GM12878 (cell line): Measurements from ENCODE around the gene RAB8A. TPM values are rescaled to one million over a fixed set of nuclear protein-coding genes. Genes with fewer than 3 reads are reported as not detected.

Experiments
- ATAC-seq: fragments of 200-7000 bp; cut with Tn5 transposase; 3 replicates; pipeline ENCODE4 v1.9.1; 2020; ENCODE audit warnings: mild to moderate bottlenecking, moderate library complexity
- BruUV-seq: library from RNA; stranded (reverse); fragments of 400-500 nt; replicated peaks from 2 replicates; lab custom pipeline; 2021; lab: Mats Ljungman, UMichigan
- CTCF ChIA-PET: fragments of 300-600 bp; sonication (Branson Sonifier 250); formaldehyde crosslinking; extraction: SDS; loops from one replicate; lab custom pipeline; 2021; ENCODE audit warnings: inconsistent platforms; lab: Yijun Ruan, JAX
- POLR2A ChIA-PET: fragments of 350-600 bp; formaldehyde crosslinking; extraction: SDS; loops from one replicate; lab custom pipeline; 2021; ENCODE audit warnings: inconsistent platforms; lab: Charles Lee
- RAD21 ChIA-PET: fragments of 300-600 bp; sonication (Branson Sonifier 250); formaldehyde crosslinking; loops from one replicate; lab custom pipeline; 2023; ENCODE audit warnings: antibody characterized with exemption; ENCODE audit not compliant: unreplicated experiment; lab: Charles Lee
- SMC1A ChIA-PET: fragments of 300-600 bp; sonication (Branson Sonifier 250); formaldehyde crosslinking; loops from one replicate; lab custom pipeline; 2023; ENCODE audit not compliant: unreplicated experiment, uncharacterized antibody; lab: Charles Lee
- DNase-seq: peaks from one replicate; pipeline ENCODE4 v3.0.0-alpha.2; 2011; ENCODE audit warnings: low read depth, low spot score
- FAIRE-seq: peaks from 3 replicates; lab custom pipeline; 2011; peaks lifted over from hg19 to GRCh38; lab: Jason Lieb, UNC
- H2AFZ ChIP-seq: 2 replicates; pipeline ENCODE4 v1.6.0; 2011; ENCODE audit warnings: low read depth, low read length, control low read depth; ENCODE audit not compliant: control insufficient read depth
- H3K27ac ChIP-seq: 2 replicates; pipeline ENCODE4 v1.5.1; 2011; ENCODE audit warnings: control low read depth; ENCODE audit not compliant: control insufficient read depth, insufficient read depth
- H3K27me3 ChIP-seq, 2 experiments: replicated peaks in 1 of 2; 2 replicates each; pipeline versions ENCODE4 v1.6.0 to v1.6.1; 2011; ENCODE audit warnings: low read length in 1 of 2; ENCODE audit not compliant: control insufficient read depth in 2 of 2, insufficient read depth in 2 of 2
- H3K36me3 ChIP-seq, 2 experiments: 2 replicates each; pipeline ENCODE4 v1.5.1; 2011; ENCODE audit warnings: low read length in 1 of 2; ENCODE audit not compliant: control insufficient read depth in 2 of 2, insufficient read depth in 2 of 2
- H3K4me1 ChIP-seq: 2 replicates; pipeline ENCODE4 v1.6.1; 2011; ENCODE audit warnings: mild to moderate bottlenecking, low read length, moderate library complexity, mixed read lengths; ENCODE audit not compliant: control insufficient read depth, insufficient read depth
- H3K4me2 ChIP-seq: 2 replicates; pipeline ENCODE4 v1.6.0; 2011; ENCODE audit warnings: control low read depth; ENCODE audit not compliant: control insufficient read depth, insufficient read depth
- H3K4me3 ChIP-seq: fragments of 200-600 bp; sonication (generic); 2 replicates; pipeline ENCODE4 v1.5.1; 2016
- H3K79me2 ChIP-seq: 2 replicates; pipeline ENCODE4 v1.6.0; 2011; ENCODE audit warnings: low read length; ENCODE audit not compliant: control insufficient read depth, insufficient read depth
- H3K9ac ChIP-seq: 2 replicates; pipeline ENCODE4 v1.8.0; 2011; ENCODE audit warnings: low read length, control low read depth, mixed read lengths; ENCODE audit not compliant: control insufficient read depth, insufficient read depth
- H3K9me3 ChIP-seq: replicated peaks from 3 replicates; pipeline ENCODE4 v1.5.1; 2011; ENCODE audit warnings: mild to moderate bottlenecking, low read length; ENCODE audit not compliant: control insufficient read depth, insufficient read depth
- H4K20me1 ChIP-seq: 2 replicates; pipeline ENCODE4 v1.6.0; 2011; ENCODE audit not compliant: control insufficient read depth, insufficient read depth
- ATF3 ChIP-seq: IDR thresholded peaks from 2 replicates; pipeline ENCODE4 v1.6.1; 2011; ENCODE audit warnings: low read depth, mild to moderate bottlenecking, low read length, moderate library complexity, borderline replicate concordance; ENCODE audit errors: extremely low read depth
- BCL3 ChIP-seq: IDR thresholded peaks from 2 replicates; pipeline ENCODE4 v1.6.1; 2011; ENCODE audit warnings: borderline replicate concordance, low read depth, mild to moderate bottlenecking, moderate library complexity, low read length; ENCODE audit not compliant: insufficient read depth, poor library complexity, severe bottlenecking
- CBFB ChIP-seq: IDR thresholded peaks from 2 replicates; pipeline ENCODE4 v1.6.1; 2016; ENCODE audit warnings: antibody characterized with exemption, low read depth
- HDAC6 ChIP-seq: fragments of 200-600 bp; sonication (generic); IDR thresholded peaks from one replicate; pipeline ENCODE4 v1.8.0; 2017; ENCODE audit warnings: antibody characterized with exemption; ENCODE audit not compliant: unreplicated experiment
- LARP7 ChIP-seq: fragments of 450-650 bp; IDR thresholded peaks from 2 replicates; pipeline ENCODE4 v1.6.1; 2017; ENCODE audit warnings: mild to moderate bottlenecking
- NFYB ChIP-seq: IDR thresholded peaks from 2 replicates; pipeline ENCODE4 v1.6.1; 2011; ENCODE audit warnings: low read depth, mild to moderate bottlenecking, low read length, improper control_type of control experiment, moderate library complexity; ENCODE audit not compliant: insufficient read depth
- NKRF ChIP-seq: fragments of 450-650 bp; conservative IDR thresholded peaks from 2 replicates; pipeline ENCODE4 v1.6.1; 2017; ENCODE audit warnings: mild to moderate bottlenecking, moderate library complexity
- POU2F2 ChIP-seq: IDR thresholded peaks from 3 replicates; pipeline ENCODE4 v1.6.1; 2011; ENCODE audit warnings: low read depth, mild to moderate bottlenecking, low read length, borderline replicate concordance
- RAD51 ChIP-seq: fragments of 450-650 bp; IDR thresholded peaks from 2 replicates; pipeline ENCODE4 v1.6.1; 2016; ENCODE audit warnings: moderate library complexity, mild to moderate bottlenecking, inconsistent platforms
- SREBF2 ChIP-seq: IDR thresholded peaks from 2 replicates; pipeline ENCODE4 v1.6.1; 2012; ENCODE audit warnings: mild to moderate bottlenecking, low read length
- USF1 ChIP-seq: IDR thresholded peaks from 2 replicates; pipeline ENCODE4 v1.6.1; 2011; ENCODE audit warnings: borderline replicate concordance, low read depth, mild to moderate bottlenecking, moderate library complexity, mixed read lengths, low read length; ENCODE audit not compliant: insufficient read depth; ENCODE audit errors: extremely low read length
- USF2 ChIP-seq: IDR thresholded peaks from 2 replicates; pipeline ENCODE4 v1.6.1; 2011; ENCODE audit warnings: low read depth, low read length, improper control_type of control experiment, borderline replicate concordance
- YBX1 ChIP-seq: fragments of 450-650 bp; IDR thresholded peaks from 2 replicates; pipeline ENCODE4 v1.6.1; 2016; ENCODE audit warnings: antibody characterized with exemption
- WGBS: methylation state at CpG from one replicate; pipeline ENCODE4 v1.1.6; 2016; ENCODE audit warnings: low lambda C conversion rate; ENCODE audit not compliant: insufficient replicate concordance, insufficient coverage; ENCODE audit errors: missing lambda C conversion rate; 5-methylcytosine and 5-hydroxymethylcytosine counted together
- in situ Hi-C: fragments of 300-500 bp; cut with MboI; formaldehyde crosslinking; loops from 9 replicates; pipeline ENCODE4 v1.14.3; 2018; ENCODE audit warnings: mixed read lengths
- intact Hi-C: fragments of 100-400 bp; cut with micrococcal nuclease; formaldehyde crosslinking; loops from one replicate; pipeline ENCODE4 v1.14.2; 2022; ENCODE audit not compliant: unreplicated experiment
- polyA plus RNA-seq, 11 experiments: library from polyadenylated mRNA; depleted of rRNA in 4 of 11; unstranded in 6 of 11; stranded (reverse) in 5 of 11; fragments of >200 nt; fragmentation: Nextera tagmentation in 4 of 11; fragmentation: Illumina TruSeq in 1 of 11; extraction: Ambion mirVana in 4 of 11; extraction: Trizol in 1 of 11; gene quantifications; 1 replicate in 1 of 11; 2 replicates in 10 of 11; pipeline versions ENCODE4 v1.2.1 to v1.2.3, GENCODE V29; 2011 to 2016; ENCODE audit warnings: inconsistent platforms in 2 of 11, missing spikeins in 2 of 11, low read depth in 1 of 11
- total RNA-seq, 4 experiments: library from RNA; depleted of rRNA in 3 of 4; stranded (reverse); fragments of >200 nt in 3 of 4; fragmentation: Illumina TruSeq in 1 of 4; extraction: Trizol in 1 of 4; gene quantifications; 2 replicates each; pipeline versions ENCODE4 v1.2.1 to v1.2.3, GENCODE V29; 2013 to 2021

The RAB8A gene
- total and polyA plus RNA-seq, 10 of the 15 experiments (the other 5 are each of a cell fraction or from before 2014, with no cell fraction given) = 23.9 to 314 (median 185) TPM

GRCh38 chr19:16168465-16169081 lies 56.9 kb downstream of the RAB8A start:
- POLR2A ChIA-PET = interaction anchor here (0.5 to 1.3 kb wide), 5 partner anchors 11 to 835 kb away, joined by 3 to 5 read pairs (median 3); no protein-coding TSS in a partner anchor
- H3K27me3 ChIP-seq = no peaks in the 10 kb centered on the region
- no peak for TF ChIP-seq POU2F2
- peak; percentile 86 for TF ChIP-seq NFYB
- TF ChIP-seq USF2 = peak; percentile 18; the same call in 1 of the 2 replicates
- TF ChIP-seq NKRF = no peak
- no peak for TF ChIP-seq LARP7
- TF ChIP-seq YBX1 = no peak
- TF ChIP-seq CBFB = no peak
- TF ChIP-seq BCL3 = no peak
- peak; percentile 61; the same call in 1 of the 2 replicates for TF ChIP-seq ATF3
- no peak for TF ChIP-seq HDAC6
- TF ChIP-seq SREBF2 = no peak
- peak; percentile 64; the same call in 1 of the 2 replicates for TF ChIP-seq RAD51
- TF ChIP-seq USF1 = peak; percentile 82
- TF ChIP-seq, all 136 proteins: peak for 5
- ATAC-seq (peak; percentile 47), FAIRE-seq (peak; percentile 59), DNase-seq (no peak)
- 3% methylated on average over 2 of the region's 2 CpGs for WGBS
- BruUV-seq = no TSS peak
- Histone ChIP-seq H3K9ac (no peak overlapping the region), H3K79me2 (no peaks in the 10 kb centered on the region), H3K4me3 (no peak overlapping the region), H3K36me3 (no peaks in the 10 kb centered on the region), H4K20me1 (no peaks in the 10 kb centered on the region), H3K4me1 (peaks cover 8% of the 10 kb centered on the region; the same call in 1 of the 2 replicates), H3K9me3 (no peaks in the 10 kb centered on the region; the same call in 2 of the 3 replicates), H3K27ac (no peak overlapping the region), H3K4me2 (no peak overlapping the region), H2AFZ (peak overlapping the region; percentile 7; the same call in 1 of the 2 replicates)
- intact Hi-C loops = no loop called here
- ChIA-PET SMC1A (interaction anchor here (1.3 to 2.5 kb wide), 4 partner anchors 8 to 24 kb away, joined by 3 to 9 read pairs (median 6); partner anchors contain the start of gene HSH2D), RAD21 (interaction anchor here (1.2 kb wide), 1 partner anchor 23 kb away, joined by 4 read pairs; no protein-coding TSS in a partner anchor), CTCF (interaction anchor here (1.0 to 1.6 kb wide), 6 partner anchors 23 to 249 kb away, joined by 3 to 5 read pairs (median 3); no protein-coding TSS in a partner anchor)
- in situ Hi-C loops = no loop called here
